GM18951 (cell line): ENCODE results near the gene PYY.
"Not testable (repeated sequence)": the region's sequence is repeated elsewhere in the genome, so short reads cannot be mapped to it uniquely, and the experiment has no call there.

ENCODE experiments used
- POLR2A ChIP-seq: IDR thresholded peaks from 4 replicates; pipeline ENCODE4 v1.6.1; 2011; ENCODE audit warnings: mild to moderate bottlenecking; ENCODE audit not compliant: insufficient read length, insufficient read depth; ENCODE audit errors: extremely low read depth
- in situ Hi-C: fragments of 300-500 bp; cut with MboI; formaldehyde crosslinking; loops from one replicate; pipeline ENCODE4 v1.12.0; 2022; ENCODE audit warnings: low sequenced_read_pairs, mixed read lengths, inconsistent platforms; ENCODE audit not compliant: unreplicated experiment

PYY gene

GRCh38 chr17:43974382-43975266 lies 20.9 kb upstream of the PYY start:
- no peak for TF ChIP-seq POLR2A
- in situ Hi-C loops: no loop called here

DNA sequence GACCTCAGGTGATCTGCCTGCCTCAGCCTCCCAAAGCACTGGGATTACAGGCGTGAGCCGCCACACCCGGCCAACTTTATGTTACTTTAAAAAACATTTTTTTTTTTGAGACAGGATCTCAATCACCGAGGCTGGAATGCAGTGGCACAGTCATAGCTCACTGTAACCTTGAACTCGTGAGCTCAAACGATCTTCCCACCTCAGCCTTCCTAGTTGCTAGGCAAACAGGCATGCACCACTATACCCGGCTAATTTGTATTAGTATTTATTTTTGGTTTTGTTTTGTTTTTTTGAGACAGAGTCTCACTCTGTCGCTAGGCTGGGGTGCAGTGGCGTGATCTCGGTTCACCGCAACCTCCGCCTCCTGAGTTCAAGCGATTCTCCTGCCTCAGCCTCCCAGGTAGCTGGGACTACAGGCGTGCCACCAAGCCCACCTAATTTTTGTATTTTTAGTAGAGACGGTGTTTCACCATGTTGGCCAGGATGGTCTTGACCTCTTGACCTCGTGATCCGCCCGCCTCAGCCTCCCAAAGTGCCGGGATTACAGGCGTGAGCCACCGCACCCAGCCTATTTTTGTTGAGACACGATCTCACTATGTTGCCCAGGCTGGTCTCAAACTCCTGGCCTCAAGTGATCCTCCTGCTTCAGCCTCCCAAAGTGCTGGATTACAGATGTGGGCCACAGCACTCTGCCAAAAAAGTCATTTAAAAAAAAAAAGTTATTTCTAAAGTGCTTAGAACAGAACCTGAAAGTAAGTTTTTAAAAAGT lies 18.9 kb upstream of the PYY start:
- in situ Hi-C loops: not testable (repeated sequence)

GRCh38 chr17:43971436-43971835 lies 17.7 kb upstream of the PYY start:
- in situ Hi-C loops: not testable (repeated sequence)

DNA sequence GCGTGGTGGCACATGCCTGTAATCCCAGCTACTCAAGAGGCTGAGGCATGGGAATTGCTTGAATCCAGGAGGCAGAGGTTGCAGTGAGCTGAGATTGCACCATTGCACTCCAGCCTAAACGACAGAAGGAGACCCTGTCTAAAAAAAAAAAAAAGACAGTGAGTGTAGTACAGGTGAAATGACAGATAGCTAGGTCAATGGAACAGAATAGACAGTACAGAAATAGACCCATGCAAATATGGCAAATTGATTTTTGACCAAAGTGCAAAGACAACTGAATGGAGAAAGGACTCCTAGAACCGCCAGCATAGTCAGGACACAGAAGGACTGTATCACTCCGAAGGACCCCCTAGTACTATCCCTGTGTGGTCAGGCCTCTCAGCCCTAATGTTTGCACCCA lies 16.6 kb upstream of the PYY start:
- in situ Hi-C loops: no loop called here

GRCh38 chr17:43967251-43967875 lies 13.6 kb upstream of the PYY start:
- in situ Hi-C loops: no loop called here

More for the DNA sequence above, 16.6 kb upstream of the PYY start:
- TF ChIP-seq POLR2A: no peak

GRCh38 chr17:43966276-43966675 lies 12.5 kb upstream of the PYY start:
- in situ Hi-C loops: no loop called here
- no peak for TF ChIP-seq POLR2A

More at GRCh38 chr17:43967251-43967875, 13.6 kb upstream of the PYY start:
- no peak for TF ChIP-seq POLR2A

DNA sequence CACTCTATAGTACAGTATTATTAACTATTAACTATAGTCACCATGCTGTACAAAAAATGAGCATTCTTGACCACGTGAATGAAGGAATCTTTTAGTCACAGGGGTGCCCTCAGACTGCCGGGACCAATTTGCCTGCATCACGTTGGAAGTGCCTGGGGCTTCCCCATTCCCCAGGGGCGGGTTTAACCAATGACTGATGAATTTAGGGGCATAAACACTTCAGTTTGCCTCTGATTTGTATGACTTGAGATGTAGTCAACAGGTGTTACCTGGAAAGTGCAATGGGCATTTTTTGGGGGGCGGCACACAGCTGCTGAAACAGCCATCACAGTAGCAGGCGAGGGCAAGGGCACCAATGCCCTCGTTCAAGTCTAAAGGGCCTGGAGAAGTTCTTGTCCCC lies 8.7 kb upstream of the PYY start:
- no peak for TF ChIP-seq POLR2A
- in situ Hi-C loops: no loop called here

GRCh38 chr17:43961954-43962353 lies 8.2 kb upstream of the PYY start:
- no peak for TF ChIP-seq POLR2A
- in situ Hi-C loops: no loop called here

GRCh38 chr17:43961292-43961691 lies 7.6 kb upstream of the PYY start:
- in situ Hi-C loops: not testable (repeated sequence)

DNA sequence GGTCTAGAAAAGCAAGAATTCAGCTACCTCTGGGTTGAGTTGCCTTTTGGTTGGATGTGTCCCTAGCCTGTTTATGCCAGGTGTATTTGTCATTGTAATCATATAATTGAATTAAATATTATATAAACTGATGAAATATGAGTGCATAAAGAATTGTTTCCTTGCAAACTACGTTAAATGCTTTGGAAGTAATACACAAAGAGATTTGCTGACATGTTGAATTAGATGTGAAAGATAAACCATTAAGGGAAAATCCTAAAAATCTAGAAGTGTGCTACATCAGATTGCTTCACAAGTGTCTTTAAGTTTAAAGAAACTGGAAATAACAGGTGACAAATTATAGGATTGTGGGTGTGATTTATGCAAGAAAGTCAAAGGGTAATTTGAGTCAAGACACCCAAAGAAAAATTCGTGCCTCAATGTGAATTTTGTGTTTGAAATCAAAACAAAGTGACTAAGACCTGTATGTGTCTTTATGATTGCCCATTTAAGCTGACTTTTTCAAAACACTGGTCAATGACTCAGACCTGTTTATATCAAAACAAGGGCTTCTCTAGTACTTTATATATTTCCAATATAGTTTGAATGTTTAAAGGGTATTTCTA lies 5.1 kb upstream of the PYY start:
- TF ChIP-seq POLR2A: no peak
- in situ Hi-C loops: no loop called here

DNA sequence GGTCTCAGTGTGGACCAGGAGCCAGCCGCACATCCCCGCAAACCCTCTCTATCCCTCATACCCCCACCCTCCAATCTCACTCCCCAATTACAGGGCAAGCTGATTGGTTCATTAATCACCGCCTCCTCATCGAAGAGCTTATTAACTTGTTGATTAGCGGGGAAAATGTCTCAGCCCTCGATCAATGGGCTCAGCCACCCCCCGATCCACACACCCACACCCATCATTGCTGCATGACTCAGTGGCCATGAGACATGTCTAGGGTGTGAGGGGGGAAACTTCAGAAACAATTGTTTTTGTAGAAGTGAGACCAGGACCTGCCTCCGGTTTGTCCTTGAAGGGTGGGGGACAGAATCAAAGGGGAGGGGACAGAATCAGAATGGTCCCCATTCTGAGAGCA lies 2.5 kb upstream of the PYY start:
- in situ Hi-C loops: no loop called here
- TF ChIP-seq POLR2A: no peak

DNA sequence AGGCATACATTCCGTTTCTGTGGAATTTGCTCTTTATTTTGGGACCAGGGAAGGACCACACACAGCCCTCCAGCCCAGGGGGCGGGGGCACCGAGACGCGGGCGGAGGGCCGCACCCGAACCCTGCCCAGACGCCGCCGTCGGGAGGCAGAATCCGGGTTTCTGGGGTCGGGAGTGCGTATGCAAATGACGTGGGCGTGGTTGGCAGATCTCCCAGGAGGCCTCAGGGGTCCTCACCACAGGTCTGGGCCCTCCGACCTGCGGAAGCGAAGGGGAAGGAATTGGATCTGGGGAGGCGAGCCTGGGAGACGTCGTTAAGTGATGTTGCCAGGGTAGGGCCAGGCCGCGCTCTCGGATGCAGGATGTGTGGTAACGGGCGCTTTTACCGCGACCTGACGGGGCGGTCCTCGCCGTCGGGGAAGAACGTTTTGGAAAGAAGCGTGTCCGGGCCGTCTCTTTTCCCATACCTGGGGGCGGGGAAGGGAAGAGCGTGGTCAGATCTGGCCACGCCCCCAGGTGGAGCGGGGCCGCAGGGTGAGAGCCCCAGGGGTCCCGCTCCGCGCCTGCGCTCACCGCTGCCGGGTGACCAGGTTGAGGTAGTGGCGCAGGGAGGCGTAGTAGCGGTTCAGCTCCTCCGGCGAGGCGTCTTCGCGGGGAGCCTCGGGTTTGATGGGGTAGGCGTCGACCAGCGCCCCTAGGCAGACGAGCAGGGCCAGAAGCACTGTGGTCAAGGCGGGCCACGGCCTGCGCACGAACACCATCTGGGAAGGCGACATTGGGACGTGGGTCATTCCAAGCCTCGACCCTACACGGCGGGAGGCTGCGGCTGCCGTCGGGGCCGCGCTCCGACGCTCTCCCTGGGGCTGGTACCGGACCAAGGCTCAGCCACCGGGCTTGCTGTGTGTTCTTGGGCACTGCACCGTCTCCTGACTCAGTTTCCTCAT lies 745 bp downstream of the PYY start:
- in situ Hi-C loops: no loop called here
- TF ChIP-seq POLR2A: no peak
